ENCODE data around the gene MAP3K15. TPM values are rescaled to one million over a fixed set of nuclear protein-coding genes. Genes with fewer than 3 reads are reported as not detected.

MAP3K15 gene
- 0.10 and 0.18 TPM in 2 replicates for total RNA-seq

GRCh38 chrX:19514791-19515614, at the start of gene MAP3K15:
Gene MAP3K15 (minus strand): TSS chrX:19515508. CDS start chrX:19515261, 247 bp downstream.
- H3K9me3 Mint-ChIP-seq: no peaks in the 10 kb centered on the region

DNA sequence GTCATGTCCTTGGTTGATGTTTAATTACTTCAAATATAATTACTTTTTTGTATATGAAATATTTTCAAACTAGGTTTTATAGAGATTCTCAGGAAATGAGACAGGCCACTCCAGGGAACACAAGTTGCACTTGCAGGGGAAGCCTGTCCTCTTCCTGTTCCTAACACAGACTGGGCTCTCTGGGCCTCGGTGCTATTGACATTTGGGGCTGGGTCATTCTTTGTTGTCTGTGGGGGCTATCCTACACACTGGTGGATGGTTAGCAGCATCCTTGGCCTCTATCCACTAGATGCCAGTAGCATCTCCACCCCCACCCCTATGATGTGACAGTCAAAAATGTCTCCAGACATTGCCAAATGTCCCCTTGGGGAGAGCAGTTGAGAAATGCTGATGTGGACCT, 49.3 kb upstream of the MAP3K15 start:
- Mint-ChIP-seq H3K4me3 (no peak overlapping the region), H3K4me1 (ENCODE audit: low read depth) (peaks cover 30% of the 10 kb centered on the region), H3K36me3 (ENCODE audit: low read depth) (peaks cover 21% of the 10 kb centered on the region), H3K27ac (no peak overlapping the region), H3K27me3 (ENCODE audit: insufficient read depth) (no peaks in the 10 kb centered on the region), H3K9me3 (no peaks in the 10 kb centered on the region)
- intact Hi-C loops (cut with micrococcal nuclease): no loop called here
- DNase-seq (ENCODE audit: low spot score): no peak

More at GRCh38 chrX:19514791-19515614, at the start of gene MAP3K15:
- intact Hi-C loops (cut with micrococcal nuclease): loop anchor here (5.0 kb wide), 1 partner anchor 143 kb away; no protein-coding TSS in a partner anchor
- DNase-seq (ENCODE audit: low spot score): no peak
- Mint-ChIP-seq H3K4me3 (peak within 1 kb of the TSS; percentile 51), H3K4me1 (ENCODE audit: low read depth) (no peaks in the 10 kb centered on the region), H3K27ac (no peak within 1 kb of the TSS), H3K36me3 (ENCODE audit: low read depth) (no peaks in the 10 kb centered on the region), H3K27me3 (ENCODE audit: insufficient read depth) (peaks cover 24% of the 10 kb centered on the region)

- no peak for DNase-seq (ENCODE audit: low spot score)
- intact Hi-C loops (cut with micrococcal nuclease): no loop called here
- no peak overlapping the region for H3K4me3 Mint-ChIP-seq
- H3K4me1 Mint-ChIP-seq (ENCODE audit: low read depth): peaks cover 30% of the 10 kb centered on the region
- peak overlapping the region; percentile 50 for H3K27ac Mint-ChIP-seq
- H3K36me3 Mint-ChIP-seq (ENCODE audit: low read depth): peaks cover 20% of the 10 kb centered on the region
- H3K9me3 Mint-ChIP-seq: no peaks in the 10 kb centered on the region
- no peaks in the 10 kb centered on the region for H3K27me3 Mint-ChIP-seq (ENCODE audit: insufficient read depth)
Observed at GRCh38 chrX:19563746-19564145, 48.4 kb upstream of the MAP3K15 start.

GRCh38 chrX:19563327-19563726, 48.0 kb upstream of the MAP3K15 start:
- no peak overlapping the region for H3K4me3 Mint-ChIP-seq
- no peak for DNase-seq (ENCODE audit: low spot score)
- peaks cover 17% of the 10 kb centered on the region for H3K36me3 Mint-ChIP-seq (ENCODE audit: low read depth)
- peaks cover 30% of the 10 kb centered on the region for H3K4me1 Mint-ChIP-seq (ENCODE audit: low read depth)
- no peaks in the 10 kb centered on the region for H3K9me3 Mint-ChIP-seq
- H3K27ac Mint-ChIP-seq: peak overlapping the region; percentile 50
- H3K27me3 Mint-ChIP-seq (ENCODE audit: insufficient read depth): no peaks in the 10 kb centered on the region
- intact Hi-C loops (cut with micrococcal nuclease): no loop called here

DNA sequence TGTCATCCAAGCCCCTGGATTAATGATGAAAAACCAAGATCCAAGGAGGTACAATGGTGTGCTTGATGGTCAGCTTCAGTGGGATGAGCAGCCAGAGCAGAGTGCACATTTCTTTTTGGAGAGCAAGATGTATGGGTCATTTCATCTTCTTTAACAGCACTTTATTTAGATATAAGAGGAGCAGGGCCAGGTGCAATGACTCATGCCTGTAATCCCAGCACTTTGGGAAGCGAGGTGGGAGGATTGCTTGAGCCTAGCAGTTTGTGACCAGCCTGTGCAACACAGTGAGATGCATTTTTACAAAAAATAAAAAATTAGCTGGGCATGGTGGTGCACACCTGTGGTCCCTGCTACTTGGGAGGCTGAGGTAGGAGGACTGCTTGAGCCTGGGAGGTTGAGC, 45.3 kb upstream of the MAP3K15 start:
- no peak overlapping the region for H3K27ac Mint-ChIP-seq
- no peaks in the 10 kb centered on the region for H3K9me3 Mint-ChIP-seq

DNA sequence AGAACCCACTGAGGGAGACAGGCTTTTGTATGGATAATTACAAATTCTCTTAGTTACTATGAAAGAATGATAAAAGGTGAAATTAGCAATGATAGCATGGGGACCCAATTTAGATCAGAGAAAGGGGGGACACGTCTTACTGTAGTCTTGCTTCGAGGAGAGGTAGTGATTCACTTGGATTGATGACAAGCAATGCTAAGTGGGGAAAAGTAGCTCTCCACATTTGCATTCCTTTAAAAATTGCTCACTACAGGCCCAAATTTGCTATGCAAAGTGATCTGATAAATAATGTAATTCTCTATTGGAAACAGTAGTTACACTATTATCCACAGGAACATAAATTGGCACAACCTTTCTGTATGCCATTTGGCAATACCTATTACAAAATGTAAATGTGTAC, 42.5 kb upstream of the MAP3K15 start:
- Mint-ChIP-seq H3K36me3 (ENCODE audit: low read depth) (peaks cover 6% of the 10 kb centered on the region), H3K27me3 (ENCODE audit: insufficient read depth) (no peaks in the 10 kb centered on the region), H3K27ac (no peak overlapping the region), H3K4me1 (ENCODE audit: low read depth) (peaks cover 25% of the 10 kb centered on the region), H3K9me3 (no peaks in the 10 kb centered on the region), H3K4me3 (no peak overlapping the region)
- intact Hi-C loops (cut with micrococcal nuclease): no loop called here
- DNase-seq (ENCODE audit: low spot score): no peak

More for the DNA sequence above, 45.3 kb upstream of the MAP3K15 start:
- Mint-ChIP-seq H3K4me3 (no peak overlapping the region), H3K4me1 (ENCODE audit: low read depth) (peaks cover 28% of the 10 kb centered on the region), H3K27me3 (ENCODE audit: insufficient read depth) (no peaks in the 10 kb centered on the region), H3K36me3 (ENCODE audit: low read depth) (peaks cover 13% of the 10 kb centered on the region)
- intact Hi-C loops (cut with micrococcal nuclease): no loop called here
- DNase-seq (ENCODE audit: low spot score): no peak

- H3K9me3 Mint-ChIP-seq: no peaks in the 10 kb centered on the region
- H3K4me1 Mint-ChIP-seq (ENCODE audit: low read depth): peaks cover 34% of the 10 kb centered on the region
- DNase-seq (ENCODE audit: low spot score): no peak
- H3K4me3 Mint-ChIP-seq: no peak overlapping the region
- peak overlapping the region; percentile 58 for H3K27ac Mint-ChIP-seq
- peaks cover 6% of the 10 kb centered on the region for H3K36me3 Mint-ChIP-seq (ENCODE audit: low read depth)
- H3K27me3 Mint-ChIP-seq (ENCODE audit: insufficient read depth): no peaks in the 10 kb centered on the region
- intact Hi-C loops (cut with micrococcal nuclease): no loop called here
Observed at GRCh38 chrX:19556202-19556601, 40.9 kb upstream of the MAP3K15 start.

GRCh38 chrX:19555683-19556082, 40.4 kb upstream of the MAP3K15 start:
- peaks cover 6% of the 10 kb centered on the region for H3K36me3 Mint-ChIP-seq (ENCODE audit: low read depth)
- no peak for DNase-seq (ENCODE audit: low spot score)
- H3K4me3 Mint-ChIP-seq: peak overlapping the region; percentile 12
- peak overlapping the region; percentile 58 for H3K27ac Mint-ChIP-seq
- H3K27me3 Mint-ChIP-seq (ENCODE audit: insufficient read depth): no peaks in the 10 kb centered on the region
- H3K4me1 Mint-ChIP-seq (ENCODE audit: low read depth): peaks cover 38% of the 10 kb centered on the region
- intact Hi-C loops (cut with micrococcal nuclease): loop anchor here (1.0 to 2.0 kb wide), 4 partner anchors 11 to 285 kb away; no protein-coding TSS in a partner anchor
- no peaks in the 10 kb centered on the region for H3K9me3 Mint-ChIP-seq

- peak overlapping the region; percentile 12 for H3K4me3 Mint-ChIP-seq
- no peaks in the 10 kb centered on the region for H3K9me3 Mint-ChIP-seq
- peaks cover 42% of the 10 kb centered on the region for H3K4me1 Mint-ChIP-seq (ENCODE audit: low read depth)
- no peaks in the 10 kb centered on the region for H3K27me3 Mint-ChIP-seq (ENCODE audit: insufficient read depth)
- peaks cover 6% of the 10 kb centered on the region for H3K36me3 Mint-ChIP-seq (ENCODE audit: low read depth)
- DNase-seq (ENCODE audit: low spot score): no peak
- intact Hi-C loops (cut with micrococcal nuclease): loop anchor here (1.0 to 2.0 kb wide), 4 partner anchors 11 to 286 kb away; no protein-coding TSS in a partner anchor
- peak overlapping the region; percentile 58 for H3K27ac Mint-ChIP-seq
Observed at GRCh38 chrX:19555236-19555635, 39.9 kb upstream of the MAP3K15 start.

DNA sequence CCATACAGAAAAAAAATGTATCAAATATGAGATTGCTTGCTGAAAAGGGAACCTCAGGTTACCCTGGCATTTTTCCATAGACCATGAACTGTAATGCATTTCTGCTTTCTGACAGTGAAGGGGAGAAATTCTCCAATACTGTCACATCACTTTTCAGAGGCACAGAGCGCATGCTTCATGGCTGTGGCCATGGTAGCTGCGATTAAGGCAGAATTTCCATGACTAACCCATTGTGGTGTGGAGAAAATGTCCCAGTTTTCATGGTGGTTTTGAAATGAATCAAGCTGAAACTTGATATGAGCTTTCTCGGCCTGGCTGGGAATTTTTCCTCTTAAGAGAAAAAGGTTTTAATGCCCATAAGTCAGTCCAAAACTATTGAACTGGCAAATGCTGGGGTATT, 39.5 kb upstream of the MAP3K15 start:
- Mint-ChIP-seq H3K4me3 (peak overlapping the region; percentile 12), H3K27me3 (ENCODE audit: insufficient read depth) (no peaks in the 10 kb centered on the region), H3K36me3 (ENCODE audit: low read depth) (peaks cover 7% of the 10 kb centered on the region), H3K4me1 (ENCODE audit: low read depth) (peaks cover 47% of the 10 kb centered on the region), H3K9me3 (no peaks in the 10 kb centered on the region), H3K27ac (peak overlapping the region; percentile 58)
- intact Hi-C loops (cut with micrococcal nuclease): loop anchor here (1.0 to 2.0 kb wide), 5 partner anchors 12 to 286 kb away; no protein-coding TSS in a partner anchor
- DNase-seq (ENCODE audit: low spot score): no peak

- H3K9me3 Mint-ChIP-seq: no peaks in the 10 kb centered on the region
- peaks cover 24% of the 10 kb centered on the region for H3K36me3 Mint-ChIP-seq (ENCODE audit: low read depth)
- peaks cover 67% of the 10 kb centered on the region for H3K4me1 Mint-ChIP-seq (ENCODE audit: low read depth)
- intact Hi-C loops (cut with micrococcal nuclease): no loop called here
- no peak overlapping the region for H3K27ac Mint-ChIP-seq
- no peak for DNase-seq (ENCODE audit: low spot score)
- no peaks in the 10 kb centered on the region for H3K27me3 Mint-ChIP-seq (ENCODE audit: insufficient read depth)
- no peak overlapping the region for H3K4me3 Mint-ChIP-seq
Observed at GRCh38 chrX:19552793-19553192, 37.5 kb upstream of the MAP3K15 start.

DNA sequence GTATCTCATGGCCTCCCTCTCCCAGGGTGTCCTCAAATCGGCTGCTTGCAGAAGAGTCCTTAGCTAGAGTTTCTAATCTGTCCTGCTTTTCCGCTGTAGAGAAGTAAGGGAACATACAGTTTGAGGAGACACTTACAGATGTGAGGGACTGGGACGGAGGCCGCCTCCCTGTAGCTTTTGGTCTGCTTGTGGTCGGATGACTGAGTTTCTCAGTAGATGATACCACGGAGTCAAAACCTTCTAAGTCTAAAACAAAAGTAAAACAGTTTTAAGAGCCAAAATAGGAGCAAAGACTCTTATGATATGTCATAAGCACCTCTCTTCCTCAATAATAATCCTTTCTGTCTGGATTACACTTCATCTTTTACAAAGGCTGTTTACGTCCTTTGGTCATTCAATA, 34.5 kb upstream of the MAP3K15 start:
- H3K4me1 Mint-ChIP-seq (ENCODE audit: low read depth): peaks cover 52% of the 10 kb centered on the region
- H3K27ac Mint-ChIP-seq: peak overlapping the region; percentile 86
- no peaks in the 10 kb centered on the region for H3K9me3 Mint-ChIP-seq
- H3K27me3 Mint-ChIP-seq (ENCODE audit: insufficient read depth): no peaks in the 10 kb centered on the region
- intact Hi-C loops (cut with micrococcal nuclease): loop anchor here (1.0 to 5.0 kb wide), 2 partner anchors 92 to 442 kb away; partner anchors contain the start of gene BCLAF3
- peaks cover 28% of the 10 kb centered on the region for H3K36me3 Mint-ChIP-seq (ENCODE audit: low read depth)
- peak overlapping the region; percentile 77 for H3K4me3 Mint-ChIP-seq
- DNase-seq (ENCODE audit: low spot score): no peak

DNA sequence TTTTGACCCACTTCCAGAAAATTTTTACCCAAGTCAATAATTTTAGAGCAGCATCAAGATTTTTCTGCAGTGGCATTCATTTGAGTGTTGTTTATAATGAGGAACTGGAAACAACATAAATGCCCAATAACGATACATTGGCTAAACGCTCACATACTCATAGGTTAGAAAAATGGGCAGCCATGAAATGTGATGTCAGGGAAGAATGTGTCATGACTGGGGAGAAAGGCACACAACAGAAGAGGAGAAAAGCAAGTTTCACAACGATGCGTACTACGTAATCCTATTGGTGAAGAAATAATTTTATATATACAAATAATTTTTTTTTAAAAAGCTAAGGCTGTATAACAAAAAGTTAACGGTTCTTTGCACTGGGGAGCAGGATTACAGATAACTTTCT, 33.6 kb upstream of the MAP3K15 start:
- Mint-ChIP-seq H3K9me3 (no peaks in the 10 kb centered on the region), H3K4me1 (ENCODE audit: low read depth) (peaks cover 57% of the 10 kb centered on the region), H3K36me3 (ENCODE audit: low read depth) (peaks cover 33% of the 10 kb centered on the region), H3K27me3 (ENCODE audit: insufficient read depth) (no peaks in the 10 kb centered on the region), H3K27ac (peak overlapping the region; percentile 96), H3K4me3 (peak overlapping the region; percentile 79)
- intact Hi-C loops (cut with micrococcal nuclease): loop anchor here (5.0 kb wide), 1 partner anchor 443 kb away; the partner anchor contains the start of gene BCLAF3
- no peak for DNase-seq (ENCODE audit: low spot score)

All from activated T-helper 1 cell treated with anti-CD3 and anti-CD28 coated beads, Interleukin-12 subunit alpha, Interleukin-12 subunit beta, Interleukin-2, Interleukin-4 antibody, amounts not matched to agents 30 ng/mL and 10 ng/mL and 1 ng/mL, durations not matched to agents 14 hours and 24 hours and 36 hours (primary cell).